Measurements from ENCODE around the gene ALG9. TPM values are rescaled to one million over a fixed set of nuclear protein-coding genes. Genes with fewer than 3 reads are reported as not detected.

The ALG9 gene
- total RNA-seq, 4 donors from 2014 or later = 35.3 to 44.9 (median 36.6) TPM

DNA sequence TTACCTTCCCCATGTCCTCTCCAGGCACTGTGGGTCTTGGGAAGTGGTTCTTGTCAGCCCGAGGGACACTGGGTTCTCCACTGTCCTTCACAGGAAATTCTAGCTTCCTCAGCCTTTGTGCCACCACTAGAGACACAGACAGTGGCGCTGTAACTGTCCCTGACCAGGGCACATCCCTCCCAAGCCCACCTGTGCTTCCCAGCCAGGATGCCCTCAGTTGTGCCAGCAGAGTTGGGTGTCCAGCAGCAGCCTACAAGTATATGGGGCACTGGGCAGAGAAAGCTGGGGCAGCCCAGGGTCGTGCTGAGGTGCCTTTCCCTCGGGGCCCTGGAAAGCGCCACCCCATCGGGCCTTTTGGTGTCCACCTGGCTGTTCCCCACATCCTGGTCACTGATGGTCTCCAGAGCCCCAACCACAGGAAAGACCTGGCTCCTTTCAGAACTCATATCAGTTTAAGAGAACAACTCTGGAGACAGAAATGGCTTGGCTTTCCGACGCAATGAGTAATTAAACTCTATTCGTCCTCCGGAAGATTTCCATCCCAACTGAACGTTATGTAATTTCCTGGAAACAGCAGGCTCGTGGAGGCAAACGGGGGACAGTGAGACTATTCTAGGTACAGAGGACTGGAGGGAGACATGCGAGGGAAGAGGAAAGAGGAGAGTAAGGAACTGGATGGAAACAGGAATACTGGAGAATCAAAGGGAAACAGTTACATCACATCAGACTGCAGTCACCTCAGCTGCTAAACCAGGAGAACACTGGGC, 133.8 kb downstream of the ALG9 start:
- 67 to 68% methylated on average over 13 to 14 of the region's 14 CpGs for WGBS, 2 donors
- no peak for DNase-seq
- peaks cover 9 to 10% of the 10 kb centered on the region in 2 donors for H3K36me3 ChIP-seq

DNA sequence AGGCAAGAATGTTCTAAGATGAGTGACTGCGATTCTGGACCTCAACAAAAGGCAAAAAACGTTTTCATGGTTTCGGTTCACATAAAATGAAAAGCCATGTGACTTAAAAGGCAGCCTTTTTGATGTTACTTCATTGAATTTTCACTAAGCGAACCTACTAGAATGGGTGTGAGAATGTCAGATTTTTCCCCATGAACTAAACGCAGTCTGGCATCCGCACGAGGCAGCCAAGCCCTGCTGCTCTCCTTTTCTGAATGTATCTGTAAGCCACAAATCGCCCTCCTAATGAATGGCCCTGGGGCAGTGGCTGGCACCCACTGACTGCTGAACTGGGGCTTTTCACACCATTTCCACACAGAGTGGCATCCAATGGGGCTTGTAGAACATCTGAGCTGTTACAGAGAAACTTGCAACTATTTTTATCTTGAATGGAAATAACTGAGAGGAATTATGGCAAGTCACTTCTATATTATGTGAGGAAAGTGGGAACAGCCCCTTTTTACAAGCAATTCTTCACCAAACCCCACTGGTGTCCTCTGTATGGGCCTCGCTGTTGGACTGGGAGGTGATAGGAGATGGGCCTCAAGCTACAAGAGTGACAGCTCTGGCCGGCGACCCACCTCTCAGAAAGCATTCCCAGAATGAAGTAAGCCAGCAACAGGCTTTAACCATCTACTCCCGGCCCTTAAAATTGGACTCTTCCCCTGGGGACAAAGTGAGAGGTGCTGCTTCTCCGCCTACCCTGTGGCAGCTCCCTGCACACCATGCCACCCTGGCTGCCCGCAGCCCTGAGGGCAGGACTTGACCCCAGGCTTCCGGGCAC, 134.5 kb downstream of the ALG9 start:
- peak overlapping the region; percentile 97 to 99 (median 98) for H3K27ac ChIP-seq
- DNase-seq = no peak
- 74 to 78% methylated on average over 13 to 15 of the region's 15 CpGs for WGBS, 2 donors
- no peak overlapping the region for H3K4me3 ChIP-seq (replicated peaks in 1 of 3)
- no peaks in the 10 kb centered on the region for H3K9me3 ChIP-seq
- peaks cover 9% of the 10 kb centered on the region in 2 donors for H3K36me3 ChIP-seq
- intact Hi-C loops (cut with DNase I) = no loop called here
- TF ChIP-seq, protein P1, sequence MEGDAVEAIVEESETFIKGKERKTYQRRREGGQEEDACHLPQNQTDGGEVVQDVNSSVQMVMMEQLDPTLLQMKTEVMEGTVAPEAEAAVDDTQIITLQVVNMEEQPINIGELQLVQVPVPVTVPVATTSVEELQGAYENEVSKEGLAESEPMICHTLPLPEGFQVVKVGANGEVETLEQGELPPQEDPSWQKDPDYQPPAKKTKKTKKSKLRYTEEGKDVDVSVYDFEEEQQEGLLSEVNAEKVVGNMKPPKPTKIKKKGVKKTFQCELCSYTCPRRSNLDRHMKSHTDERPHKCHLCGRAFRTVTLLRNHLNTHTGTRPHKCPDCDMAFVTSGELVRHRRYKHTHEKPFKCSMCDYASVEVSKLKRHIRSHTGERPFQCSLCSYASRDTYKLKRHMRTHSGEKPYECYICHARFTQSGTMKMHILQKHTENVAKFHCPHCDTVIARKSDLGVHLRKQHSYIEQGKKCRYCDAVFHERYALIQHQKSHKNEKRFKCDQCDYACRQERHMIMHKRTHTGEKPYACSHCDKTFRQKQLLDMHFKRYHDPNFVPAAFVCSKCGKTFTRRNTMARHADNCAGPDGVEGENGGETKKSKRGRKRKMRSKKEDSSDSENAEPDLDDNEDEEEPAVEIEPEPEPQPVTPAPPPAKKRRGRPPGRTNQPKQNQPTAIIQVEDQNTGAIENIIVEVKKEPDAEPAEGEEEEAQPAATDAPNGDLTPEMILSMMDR (IDR thresholded peaks at IDR 0.05) = no peak
- no peak for TF ChIP-seq POLR2A (IDR thresholded peaks at IDR 0.05)
- peaks cover 41 to 64% of the 10 kb centered on the region in 2 donors for H3K4me1 ChIP-seq
- H3K27me3 ChIP-seq = no peaks in the 10 kb centered on the region

More for the DNA sequence above, 133.8 kb downstream of the ALG9 start:
- Histone ChIP-seq H3K4me1 (peaks cover 41 to 56% of the 10 kb centered on the region in 2 donors), H3K9me3 (no peaks in the 10 kb centered on the region), H3K4me3 (replicated peaks in 1 of 3) (no peak overlapping the region), H3K27ac (peak overlapping the region; percentile 97 to 99 (median 98)), H3K27me3 (no peaks in the 10 kb centered on the region)
- no peak for TF ChIP-seq POLR2A (IDR thresholded peaks at IDR 0.05)
- TF ChIP-seq, protein P1 (IDR thresholded peaks at IDR 0.05) = no peak
- intact Hi-C loops (cut with DNase I) = no loop called here

Small RNA genes lying within 50 kb of the gene (small RNA-seq; reads per million reads assigned to genes)
- gene GNG5P3 (not detected), gene RPL37AP8 (not detected)

Other genes starting within 250 kb of the ALG9 start
- gene PPP2R1B, start 105.2 kb downstream of the ALG9 start, total RNA-seq = 10 to 100 TPM; 22.4 to 39.2 (median 25.3) TPM
- gene FDXACB1, start 7.6 kb upstream of the ALG9 start, total RNA-seq = 1 to 10 TPM; 1.8 to 3.0 (median 2.8) TPM
- gene CFAP68, start 8.0 kb upstream of the ALG9 start, total RNA-seq = 10 to 100 TPM; 24.7 to 47.1 (median 38.0) TPM
- gene CRYAB, start 40.2 kb upstream of the ALG9 start, total RNA-seq = 100 to 1,000 TPM; 174 to 350 (median 250) TPM
- gene HSPB2, start 41.2 kb upstream of the ALG9 start, total RNA-seq = under 1 TPM in 1 of 4 donors, not detected in 3; 0.22 TPM
- gene C11orf52, start 47.3 kb upstream of the ALG9 start, total RNA-seq = 10 to 100 TPM; 21.7 to 33.4 (median 24.9) TPM
- 10 to 100 TPM; 30.5 to 41.3 (median 38.2) TPM for gene DIXDC1, start 65.8 kb upstream of the ALG9 start, total RNA-seq
- 10 to 100 TPM; 33.9 to 52.0 (median 39.0) TPM for gene DLAT, start 153.8 kb upstream of the ALG9 start, total RNA-seq
- 10 to 100 TPM in 3 of 4 donors, 1 to 10 TPM in 1; 6.4 to 12.8 (median 11.1) TPM for gene PIH1D2, start 202.4 kb upstream of the ALG9 start, total RNA-seq
- gene NKAPD1, start 202.7 kb upstream of the ALG9 start, total RNA-seq = 10 to 100 TPM; 13.2 to 20.8 (median 18.8) TPM
- gene TIMM8B, start 215.2 kb upstream of the ALG9 start, total RNA-seq = 10 to 100 TPM; 11.8 to 55.8 (median 27.5) TPM
- 100 to 1,000 TPM; 102 to 201 (median 174) TPM for gene SDHD, start 215.3 kb upstream of the ALG9 start, total RNA-seq

All from thyroid gland (tissue), 4 donors.